Endometrium (tissue), 2 donors: ENCODE results near the gene SETSIP.
"Not testable (repeated sequence)": the region's sequence is repeated elsewhere in the genome, so short reads cannot be mapped to it uniquely, and the experiment has no call there.

ENCODE experiments used
- FAIRE-seq: peaks from 2 replicates; lab custom pipeline; 2012; peaks lifted over from hg19 to GRCh38; lab: Jason Lieb, UNC
- donor health status: control.
- donor health status: control.

SETSIP gene, protein sequence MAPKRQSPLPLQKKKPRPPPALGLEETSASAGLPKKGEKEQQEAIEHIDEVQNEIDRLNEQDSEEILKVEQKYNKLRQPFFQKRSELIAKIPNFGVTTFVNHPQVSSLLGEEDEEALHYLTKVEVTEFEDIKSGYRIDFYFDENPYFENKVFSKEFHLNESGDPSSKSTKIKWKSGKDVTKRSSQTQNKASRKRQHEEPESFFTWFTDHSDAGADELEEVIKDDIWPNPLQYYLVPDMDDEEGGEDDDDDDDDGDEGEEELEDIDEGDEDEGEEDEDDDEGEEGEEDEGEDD

DNA sequence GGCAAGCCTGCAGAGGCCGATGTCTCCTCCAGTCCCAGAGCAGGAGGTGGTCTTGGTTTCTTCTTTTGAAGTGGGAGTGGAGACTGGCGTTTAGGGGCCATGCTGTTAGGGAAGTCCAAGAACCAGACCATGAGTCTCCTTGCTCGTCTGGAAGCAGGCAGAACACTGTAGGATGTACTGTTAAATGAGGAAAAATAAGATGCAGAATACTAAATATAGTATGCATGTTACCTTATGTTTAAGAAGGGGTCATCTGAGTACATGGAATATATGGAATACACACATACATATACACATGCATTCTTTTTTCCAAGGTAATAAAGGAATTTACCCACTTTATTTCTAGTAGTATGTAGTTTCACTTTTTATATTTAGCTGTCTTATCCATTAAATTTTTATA, at the start of gene SETSIP:
Gene SETSIP, minus strand, starts transcription at position 101 of the 400 bp plus-strand sequence. Its CDS starts 0 bp downstream, at position 101.
- no peak for FAIRE-seq

DNA sequence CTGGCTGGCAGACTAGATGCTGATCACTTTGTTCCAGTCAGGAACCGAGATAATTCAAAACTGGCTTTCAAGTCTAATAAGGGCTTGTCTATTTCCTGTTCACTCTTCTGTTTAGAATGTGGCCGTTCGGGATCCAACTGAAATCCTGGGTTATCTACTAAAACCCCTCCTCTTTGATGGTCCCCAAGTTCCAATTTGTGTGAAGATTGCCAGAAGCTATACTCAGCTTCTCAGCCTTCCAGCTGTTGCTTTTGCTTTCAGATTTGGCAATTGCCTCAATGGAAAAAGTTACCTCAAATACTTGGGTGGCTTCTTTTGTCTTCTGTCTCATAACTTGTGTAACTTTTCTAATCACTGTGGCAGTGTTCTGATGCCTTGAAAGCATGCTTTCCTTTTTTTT, 48.7 kb upstream of the SETSIP start:
- FAIRE-seq = no peak

DNA sequence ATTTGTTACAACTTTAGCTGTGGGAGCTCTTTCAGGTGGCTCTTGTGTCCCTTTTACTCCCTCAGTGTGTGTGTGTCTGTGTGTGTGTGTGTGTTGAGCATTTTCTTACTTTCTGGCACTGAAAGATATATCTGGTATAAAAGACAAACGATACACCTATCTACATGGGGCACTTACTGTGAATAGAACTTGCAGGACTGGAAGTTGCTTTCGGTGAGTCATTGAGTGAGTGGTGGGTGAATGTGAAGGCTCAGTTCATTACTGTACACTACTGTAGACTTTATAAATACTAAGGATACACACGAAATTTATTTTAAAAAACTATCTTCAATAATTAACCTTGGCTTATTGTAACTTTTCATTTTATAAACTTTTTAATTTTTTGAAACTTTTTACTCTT, 43.6 kb upstream of the SETSIP start:
- no peak for FAIRE-seq

DNA sequence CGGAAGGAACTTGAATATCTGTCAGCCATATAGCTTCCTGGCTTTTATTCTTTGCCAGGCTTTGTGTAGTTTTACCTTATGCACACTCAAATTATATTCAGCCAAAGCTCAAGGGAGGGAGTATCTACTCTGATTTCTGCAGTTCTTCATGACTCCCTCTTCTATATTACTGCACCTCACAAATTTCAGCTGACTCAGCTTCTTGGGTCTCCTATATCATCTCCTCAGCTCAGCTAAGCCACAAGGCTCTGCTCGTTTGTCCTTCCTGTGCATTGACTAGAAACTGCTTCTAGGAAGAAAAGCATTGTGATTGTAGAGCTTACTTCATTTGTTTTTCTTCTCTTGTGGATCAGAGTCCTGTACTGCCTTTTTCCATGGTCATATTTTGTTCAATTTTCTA, 42.3 kb upstream of the SETSIP start:
- FAIRE-seq = no peak

DNA sequence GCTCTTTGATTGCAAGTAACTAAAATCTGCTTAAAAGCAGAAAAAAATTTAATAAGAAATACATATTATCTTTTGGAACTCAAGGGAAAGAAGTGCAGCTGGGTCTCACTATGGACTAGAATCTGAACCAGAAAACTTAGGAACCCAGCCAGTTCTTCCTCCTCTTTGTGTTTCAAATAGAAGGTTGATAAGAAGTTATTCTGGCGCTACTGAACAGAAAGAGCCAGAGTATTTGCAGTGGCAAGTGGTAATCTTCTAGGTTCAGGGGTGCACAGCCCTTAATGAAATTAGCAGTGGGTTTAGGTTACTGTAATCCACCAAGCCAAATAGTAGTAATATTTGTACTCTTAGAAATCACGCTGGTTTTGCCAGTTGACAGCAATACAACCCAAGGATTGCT, 33.4 kb upstream of the SETSIP start:
- no peak for FAIRE-seq

DNA sequence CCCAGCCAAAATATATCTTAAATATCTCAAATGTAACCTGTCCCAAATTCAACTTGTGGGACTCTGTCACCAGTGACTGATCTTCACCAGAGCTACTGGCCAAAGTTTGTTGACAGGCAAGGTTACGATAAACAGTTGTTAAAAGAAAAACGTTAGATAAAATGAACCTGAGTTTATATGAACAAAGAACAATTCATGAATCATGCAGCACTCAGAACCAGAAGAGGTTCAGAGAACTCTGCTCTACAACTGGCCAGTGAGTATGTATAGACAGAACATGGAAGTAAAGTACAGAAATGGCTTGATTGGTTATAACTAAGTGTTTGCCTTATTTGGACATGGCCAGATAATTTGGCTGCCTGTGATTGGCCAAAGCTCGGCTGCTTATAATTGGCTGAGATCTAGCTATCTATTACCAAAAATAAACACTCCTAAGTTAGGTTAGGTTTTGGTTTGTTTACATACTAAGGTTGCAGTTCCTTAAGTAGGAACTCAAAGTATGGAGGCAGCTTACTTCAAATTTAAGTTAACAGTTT, 30.4 kb upstream of the SETSIP start:
- FAIRE-seq = no peak

DNA sequence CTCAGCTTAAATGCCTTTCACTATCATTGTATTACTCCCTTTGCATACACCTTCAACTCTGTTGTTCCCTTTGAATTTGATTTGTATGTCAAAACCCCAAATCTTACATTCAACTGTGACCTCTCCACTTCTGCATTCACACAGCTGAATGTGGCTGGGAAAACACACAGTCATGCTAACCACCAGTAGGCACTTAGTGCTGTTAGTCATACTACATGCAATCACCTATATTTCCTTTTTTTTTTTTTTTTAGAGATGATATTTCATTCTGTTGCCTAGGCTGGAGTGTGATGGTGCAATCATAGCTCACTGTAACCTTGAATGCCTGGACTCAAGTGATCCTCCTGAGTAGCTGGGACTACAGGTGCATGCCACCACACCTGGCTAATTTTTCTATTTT, 21.1 kb upstream of the SETSIP start:
- FAIRE-seq = no peak

DNA sequence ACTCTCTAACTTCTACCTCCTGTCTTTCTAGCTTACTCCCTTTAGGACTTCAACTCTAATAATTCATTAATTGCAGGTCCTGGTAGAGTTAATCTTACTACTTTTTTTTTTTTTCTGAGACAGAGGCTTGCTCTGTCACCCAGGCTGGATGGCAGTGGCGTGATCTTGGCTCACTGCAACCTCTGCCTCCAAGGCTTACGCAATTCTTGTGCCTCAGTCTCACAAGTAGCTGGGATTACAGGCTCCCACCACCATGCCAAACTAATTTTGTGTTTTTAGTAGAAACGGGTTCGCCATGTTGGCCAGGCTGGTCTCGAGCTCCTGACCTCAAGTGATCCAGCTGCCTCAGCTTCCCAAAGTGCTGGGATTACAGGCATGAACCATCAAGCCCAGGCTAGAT, 20.7 kb upstream of the SETSIP start:
- no peak for FAIRE-seq

DNA sequence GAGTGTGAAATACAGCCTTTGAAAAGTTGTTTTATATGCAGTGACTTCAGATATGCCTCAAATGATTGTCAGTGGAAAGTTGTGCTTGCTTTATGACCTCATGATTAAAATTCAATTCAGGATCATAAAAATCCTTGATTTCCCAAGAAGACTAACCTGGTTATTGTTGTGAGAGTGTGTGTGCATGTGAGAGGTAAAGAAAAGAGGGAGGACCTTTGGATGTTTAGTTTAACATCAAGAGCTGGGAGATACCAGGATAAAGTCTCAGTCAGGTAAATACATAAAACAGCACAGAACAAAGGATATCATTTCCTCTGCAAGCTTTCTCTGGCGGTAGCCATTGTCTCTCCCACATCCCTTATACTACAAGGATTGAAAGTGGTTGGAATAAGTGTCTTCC, 19.4 kb upstream of the SETSIP start:
- no peak for FAIRE-seq

DNA sequence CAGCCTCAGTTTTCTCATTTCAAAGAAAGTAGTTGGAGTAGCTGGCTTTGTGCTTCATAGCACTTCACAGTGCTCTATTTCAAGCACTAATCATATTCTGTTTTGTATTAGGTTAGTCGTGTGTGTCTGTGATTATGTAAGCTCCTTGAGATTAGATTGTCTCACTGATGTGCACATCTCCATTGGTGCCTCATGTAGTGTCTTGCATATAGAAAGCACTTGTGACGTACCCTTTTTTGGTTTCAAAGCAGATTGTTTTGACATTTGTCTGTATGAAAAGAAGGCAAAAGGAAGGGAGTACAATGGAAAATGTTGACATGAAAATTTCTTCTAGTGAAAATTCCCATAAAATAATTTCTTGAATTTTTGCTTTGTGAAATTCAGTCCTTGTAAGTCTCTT, 18.9 kb upstream of the SETSIP start:
- FAIRE-seq = no peak

DNA sequence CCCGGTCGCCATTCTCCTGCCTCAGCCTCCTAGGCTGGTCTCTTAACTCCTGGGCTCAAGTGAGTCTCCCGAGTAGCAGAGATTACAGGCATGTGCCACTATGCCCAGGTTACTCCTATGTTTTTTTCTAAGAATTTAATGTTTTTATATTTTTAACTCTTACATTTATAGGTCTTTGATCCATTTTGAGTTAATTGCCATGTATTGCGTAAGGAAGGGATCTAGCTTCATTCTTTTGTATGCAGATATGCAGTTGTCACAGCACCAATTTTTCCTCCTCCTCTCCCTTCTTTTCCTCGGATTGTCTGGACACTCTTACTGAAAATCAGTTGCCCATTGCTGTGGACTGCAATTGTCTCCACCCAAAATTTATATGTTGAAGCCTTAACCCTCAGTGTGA, 16.4 kb upstream of the SETSIP start:
- no peak for FAIRE-seq

DNA sequence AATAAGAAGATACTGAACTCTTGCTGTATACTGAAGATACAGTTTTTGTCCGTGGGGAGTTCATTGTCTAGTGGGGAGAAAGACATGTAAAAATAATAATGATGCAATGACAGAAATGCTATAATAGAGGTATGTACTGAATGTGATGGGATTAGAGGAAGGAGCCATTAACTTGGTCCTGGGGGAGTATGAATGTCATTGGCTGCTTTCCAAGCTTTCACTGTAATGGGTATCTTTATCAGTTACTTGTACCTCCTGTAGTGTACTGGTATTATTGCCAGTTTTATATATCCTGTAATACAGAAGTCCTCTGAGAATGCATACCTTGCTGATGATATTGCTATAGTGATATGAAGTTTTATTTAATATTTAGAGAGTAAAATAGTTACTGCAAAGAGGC, 12.3 kb upstream of the SETSIP start:
- no peak for FAIRE-seq

DNA sequence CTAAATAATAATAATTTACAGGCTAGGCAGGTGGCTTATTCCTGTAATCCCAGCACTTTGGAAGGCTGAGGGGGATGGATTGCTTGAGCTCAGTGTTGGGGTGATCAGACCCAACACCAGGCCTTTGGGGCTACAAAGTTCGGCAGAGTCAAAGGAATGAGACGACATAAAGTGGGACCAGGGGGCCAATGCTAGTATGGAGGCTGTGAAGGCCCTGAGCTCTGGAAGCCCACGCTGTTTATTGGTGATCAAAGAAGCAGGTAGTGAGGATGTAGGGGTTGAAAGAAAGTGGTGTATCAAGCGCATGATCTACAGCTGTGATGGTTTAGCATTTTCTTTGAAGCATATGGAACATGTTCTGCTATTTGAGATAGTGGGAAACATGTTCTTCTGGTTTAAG, 10.5 kb upstream of the SETSIP start:
- FAIRE-seq = no peak

DNA sequence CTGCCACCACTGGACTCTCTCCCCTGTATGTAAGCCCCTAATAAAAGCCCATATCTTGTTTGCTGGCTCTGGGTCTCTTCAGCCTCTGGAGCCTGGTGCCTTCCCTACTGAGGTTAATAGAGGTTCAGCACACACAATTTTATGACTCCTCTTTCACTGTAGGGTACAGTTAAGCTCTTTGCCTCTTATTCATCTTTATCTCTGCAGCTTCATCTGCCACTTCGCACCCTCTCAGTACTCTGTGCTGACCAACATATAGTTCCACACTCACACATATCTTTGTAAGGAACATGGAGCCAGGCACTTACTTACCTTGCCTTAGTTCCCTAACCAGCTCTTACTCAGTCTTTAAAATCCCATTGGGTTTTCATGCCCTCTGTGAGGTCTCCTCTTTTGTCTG, 9.4 kb upstream of the SETSIP start:
- FAIRE-seq = no peak

DNA sequence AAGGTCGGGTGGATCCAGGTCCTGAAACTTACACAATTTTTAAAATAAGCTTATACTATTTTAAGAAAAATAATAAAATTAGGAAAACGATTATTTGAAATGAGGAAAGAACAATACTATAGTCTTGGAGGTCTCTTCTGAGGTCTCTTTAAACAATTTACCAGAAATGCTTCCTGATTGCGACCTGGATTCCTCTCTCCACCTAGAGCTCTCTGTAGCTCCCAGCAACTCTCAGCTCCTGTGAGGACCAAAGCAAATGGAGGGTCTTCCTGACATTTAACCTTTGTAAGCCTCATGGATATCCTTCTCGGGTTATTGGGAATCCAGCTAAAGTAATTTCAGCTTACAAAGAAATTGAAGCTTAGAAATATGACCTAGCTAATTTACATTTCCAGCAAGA, 5.8 kb upstream of the SETSIP start:
- FAIRE-seq = no peak

DNA sequence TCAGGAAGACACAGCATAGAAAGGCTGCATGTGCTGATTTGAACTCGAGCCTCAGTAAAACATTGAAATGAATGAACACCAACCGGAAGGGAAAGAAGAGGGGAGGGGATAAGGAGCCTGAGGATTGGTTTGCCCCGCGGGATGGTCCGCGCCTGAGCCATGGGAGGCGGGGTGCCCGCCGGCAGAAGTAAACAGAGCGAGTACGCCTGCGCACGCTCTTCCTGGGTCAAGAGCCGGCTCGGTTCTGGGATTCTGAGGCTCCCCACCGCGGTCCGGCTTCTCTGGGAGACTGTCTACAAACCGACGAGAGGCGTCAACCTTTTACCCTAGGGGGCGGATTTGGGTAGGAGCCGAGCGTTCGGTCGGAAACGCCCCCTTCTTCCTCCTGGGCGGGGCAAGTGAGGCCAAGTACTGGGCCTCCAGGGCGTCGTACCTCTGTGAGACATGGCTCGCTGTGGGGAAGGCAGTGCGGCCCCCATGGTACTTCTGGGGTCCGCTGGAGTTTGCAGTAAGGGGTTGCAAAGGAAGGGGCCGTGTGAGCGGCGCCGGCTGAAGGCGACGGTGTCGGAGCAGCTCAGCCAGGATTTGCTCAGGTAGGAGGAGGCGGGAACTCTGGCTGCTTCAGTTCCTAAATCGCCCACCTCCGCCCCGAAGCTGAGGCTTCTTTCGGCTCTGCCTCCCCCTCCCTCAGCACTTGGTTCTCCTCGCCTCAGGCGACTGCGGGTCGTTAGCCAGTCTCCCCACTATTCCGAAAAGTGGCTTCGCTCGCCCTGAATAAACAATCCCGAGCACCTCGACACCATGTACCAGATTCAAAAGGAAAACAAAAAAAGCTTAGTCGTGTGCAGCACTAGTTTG, 5.1 kb upstream of the SETSIP start, which contains the start of gene BTBD8:
Gene BTBD8, plus strand, starts transcription at position 218 of the 858 bp plus-strand sequence. Its CDS starts 227 bp downstream, at position 445.
- FAIRE-seq = no peak

DNA sequence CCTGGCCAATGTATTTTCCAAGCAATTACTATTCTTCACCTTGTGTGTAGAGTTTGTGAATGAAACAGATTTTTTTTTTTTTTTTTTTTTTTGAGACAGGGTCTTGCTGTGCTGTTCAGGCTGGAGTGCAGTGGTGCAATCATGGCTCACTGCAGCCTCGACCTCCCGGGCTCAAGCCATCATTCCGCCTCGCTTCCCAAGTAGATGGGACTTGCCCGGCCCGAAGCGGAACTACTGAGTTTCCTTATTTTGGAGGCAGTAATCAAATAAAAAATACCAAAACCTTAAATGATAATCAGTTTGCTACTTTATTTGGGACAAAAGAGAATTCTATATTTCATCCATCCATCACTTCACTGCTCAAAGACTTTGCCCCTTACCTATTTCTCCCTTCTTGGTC, 4.2 kb upstream of the SETSIP start:
- no peak for FAIRE-seq

DNA sequence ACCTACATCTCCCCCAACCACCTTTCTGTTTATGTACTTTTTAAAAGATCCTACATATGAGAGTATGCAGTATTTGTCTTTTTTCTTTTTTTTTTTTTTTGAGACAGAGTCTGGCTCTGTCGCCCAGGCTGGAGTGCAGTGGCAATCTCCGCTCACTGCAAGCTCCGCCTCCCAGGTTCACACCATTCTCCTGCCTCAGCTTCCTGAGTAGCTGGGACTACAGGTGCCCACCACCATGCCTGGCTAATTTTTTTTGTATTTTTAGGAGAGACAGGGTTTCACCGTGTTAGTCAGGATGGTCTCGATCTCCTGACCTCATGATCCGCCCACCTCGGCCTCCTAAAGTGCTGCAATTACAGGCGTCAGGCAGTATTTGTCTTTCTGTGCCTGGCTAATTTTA, 2.9 kb upstream of the SETSIP start:
- not testable (repeated sequence) for FAIRE-seq

DNA sequence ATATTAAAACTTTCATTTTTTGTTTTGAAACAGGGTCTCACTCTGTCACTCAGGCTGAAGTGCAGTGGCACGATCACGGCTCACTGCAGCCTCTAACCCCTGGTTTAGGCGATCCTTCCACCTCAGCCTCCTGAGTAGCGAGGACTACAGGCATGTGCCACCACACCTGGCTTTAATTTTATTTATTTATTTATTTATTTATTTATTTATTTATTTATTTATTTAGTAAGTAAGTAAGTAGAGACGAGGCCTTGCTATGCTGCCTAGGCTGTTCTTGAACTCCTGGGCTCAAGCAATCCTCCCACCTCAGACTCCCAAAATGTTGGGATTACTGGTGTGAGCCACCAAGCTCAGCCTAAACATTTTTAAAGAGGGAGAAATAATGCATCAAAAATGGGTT, 1.2 kb upstream of the SETSIP start:
- no peak for FAIRE-seq

DNA sequence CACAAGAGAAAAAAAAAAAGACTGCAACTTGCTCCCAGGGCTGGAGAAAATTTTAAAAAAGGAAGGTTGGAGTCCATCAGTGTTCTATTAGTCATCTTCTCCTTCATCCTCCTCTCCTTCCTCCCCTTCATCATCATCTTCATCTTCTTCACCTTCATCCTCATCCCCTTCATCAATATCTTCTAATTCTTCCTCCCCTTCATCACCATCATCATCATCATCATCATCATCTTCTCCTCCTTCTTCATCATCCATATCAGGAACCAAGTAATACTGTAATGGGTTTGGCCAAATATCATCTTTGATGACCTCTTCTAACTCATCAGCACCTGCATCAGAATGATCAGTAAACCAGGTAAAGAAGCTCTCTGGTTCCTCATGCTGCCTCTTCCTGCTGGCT, 765 bp downstream of the SETSIP start:
- not testable (repeated sequence) for FAIRE-seq

DNA sequence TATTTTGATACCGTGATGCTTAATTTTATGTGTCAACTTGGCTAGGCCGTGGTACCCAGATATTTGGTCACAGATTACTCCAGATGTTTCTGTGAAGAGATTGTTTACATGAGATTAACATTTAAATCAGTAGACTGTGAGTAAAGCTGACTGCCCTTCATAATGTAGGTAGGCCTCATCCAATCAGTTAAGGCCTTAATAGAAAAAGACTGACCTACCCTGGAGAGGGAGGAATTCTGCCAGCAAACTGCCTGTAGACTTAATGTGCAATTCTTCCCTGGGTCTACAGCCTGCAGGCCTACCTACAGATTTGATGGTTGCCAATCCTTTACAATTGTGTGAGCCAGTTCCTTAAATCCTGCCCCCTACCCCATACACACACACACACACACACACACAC, 4.3 kb downstream of the SETSIP start:
- no peak for FAIRE-seq

DNA sequence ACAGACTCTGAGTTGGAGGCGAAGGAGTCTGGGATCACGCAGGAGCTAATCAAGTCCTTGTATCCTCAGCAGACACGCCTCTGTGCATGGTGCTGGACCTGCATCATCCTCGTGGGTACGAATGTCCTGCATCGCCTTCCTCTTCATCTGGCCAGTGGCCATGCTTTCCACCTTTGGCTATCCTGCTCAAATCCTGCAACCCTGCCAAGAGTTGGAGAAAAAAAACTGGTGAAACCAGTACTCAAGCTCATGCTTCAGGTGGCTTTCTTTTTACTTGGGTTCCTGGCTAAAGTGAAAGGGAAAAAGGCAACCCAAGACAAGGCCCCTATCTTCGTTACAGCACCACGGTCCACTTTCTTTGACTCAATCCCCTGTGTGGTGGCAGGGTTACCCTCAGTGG, 8.9 kb downstream of the SETSIP start:
- FAIRE-seq = no peak

DNA sequence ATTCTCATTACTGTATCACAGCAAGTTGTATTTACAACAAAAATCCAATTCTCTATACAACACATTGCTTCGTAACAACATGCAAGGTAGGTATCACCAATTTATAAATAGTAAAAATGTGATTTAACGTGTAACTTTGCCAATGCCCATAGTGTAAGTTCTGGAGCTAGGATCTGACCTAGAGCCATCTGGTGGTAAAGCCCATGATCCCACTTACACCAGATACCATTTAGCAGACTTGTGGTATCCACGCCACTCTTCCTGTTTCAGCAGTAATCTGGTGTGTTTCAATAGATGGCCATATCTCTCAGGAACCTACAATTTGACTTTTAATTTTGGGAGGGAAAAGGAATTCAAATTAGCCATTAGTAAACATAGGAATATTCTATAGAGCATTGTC, 10.2 kb downstream of the SETSIP start:
- no peak for FAIRE-seq
